Lower leg skin (tissue), 3 donors: Measurements from ENCODE around the gene CASK.

Experiments
- POLR2A ChIP-seq, 2 donors: fragments of 450-650 bp; IDR thresholded peaks; one replicate each; pipeline ENCODE4 v1.6.1; 2016 to 2017; ENCODE audit warnings: antibody characterized with exemption in 2 of 2, mild to moderate bottlenecking in 1 of 2, moderate library complexity in 1 of 2
- TF ChIP-seq, protein P1 (sequence below), 3 donors: fragments of 450-650 bp; IDR thresholded peaks; one replicate each; pipeline ENCODE4 v1.5.1; 2016; ENCODE audit warnings: antibody characterized with exemption in 3 of 3, mild to moderate bottlenecking in 3 of 3, moderate library complexity in 2 of 3

DNA sequence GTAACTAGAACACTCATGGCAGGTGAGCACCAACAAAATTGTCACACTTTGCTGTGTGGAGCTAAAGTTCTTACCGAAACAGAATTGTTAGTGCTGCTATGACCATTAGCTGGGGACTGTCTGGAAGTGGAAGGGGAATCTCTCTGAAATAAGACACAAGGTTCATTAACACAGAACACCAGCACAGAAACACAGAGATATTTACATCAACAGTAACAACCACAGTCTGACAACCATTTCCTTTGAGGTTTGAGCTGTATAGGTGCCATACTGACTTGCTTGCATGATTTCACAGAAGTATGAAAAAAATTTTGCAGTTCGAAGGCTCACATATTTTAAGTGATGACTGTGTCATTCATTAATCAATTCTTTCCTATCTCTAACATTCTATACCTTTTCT lies 366.4 kb downstream of the CASK start:
- TF ChIP-seq, protein P1, sequence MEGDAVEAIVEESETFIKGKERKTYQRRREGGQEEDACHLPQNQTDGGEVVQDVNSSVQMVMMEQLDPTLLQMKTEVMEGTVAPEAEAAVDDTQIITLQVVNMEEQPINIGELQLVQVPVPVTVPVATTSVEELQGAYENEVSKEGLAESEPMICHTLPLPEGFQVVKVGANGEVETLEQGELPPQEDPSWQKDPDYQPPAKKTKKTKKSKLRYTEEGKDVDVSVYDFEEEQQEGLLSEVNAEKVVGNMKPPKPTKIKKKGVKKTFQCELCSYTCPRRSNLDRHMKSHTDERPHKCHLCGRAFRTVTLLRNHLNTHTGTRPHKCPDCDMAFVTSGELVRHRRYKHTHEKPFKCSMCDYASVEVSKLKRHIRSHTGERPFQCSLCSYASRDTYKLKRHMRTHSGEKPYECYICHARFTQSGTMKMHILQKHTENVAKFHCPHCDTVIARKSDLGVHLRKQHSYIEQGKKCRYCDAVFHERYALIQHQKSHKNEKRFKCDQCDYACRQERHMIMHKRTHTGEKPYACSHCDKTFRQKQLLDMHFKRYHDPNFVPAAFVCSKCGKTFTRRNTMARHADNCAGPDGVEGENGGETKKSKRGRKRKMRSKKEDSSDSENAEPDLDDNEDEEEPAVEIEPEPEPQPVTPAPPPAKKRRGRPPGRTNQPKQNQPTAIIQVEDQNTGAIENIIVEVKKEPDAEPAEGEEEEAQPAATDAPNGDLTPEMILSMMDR (IDR thresholded peaks at IDR 0.05) = no peak
- no peak for TF ChIP-seq POLR2A (IDR thresholded peaks at IDR 0.05)
